ENCODE measurements around the gene LIN7C.

- TF ChIP-seq POLR2A (IDR thresholded peaks at IDR 0.05) (no peak), CTCF (IDR thresholded peaks at IDR 0.05) (peak; percentile 89 to 94 (median 90)), POLR2AphosphoS5 (IDR thresholded peaks at IDR 0.05) (no peak)
Measured at GRCh38 chr11:27485930-27486773, 20.4 kb downstream of the LIN7C start.

Measured in sigmoid colon (tissue), 4 donors.